Activated T-helper 17 cell treated with anti-CD3 and anti-CD28 coated beads, Interleukin-2, amount 50 U/mL, for 72 hours (primary cell): ENCODE measurements around the gene KMT2C. TPM values are rescaled to one million over a fixed set of nuclear protein-coding genes. Genes with fewer than 3 reads are reported as not detected.
"Not testable (repeated sequence)": the region's sequence is repeated elsewhere in the genome, so short reads cannot be mapped to it uniquely, and the experiment has no call there.

Experiments
- ATAC-seq: fragments of 150-1000 bp; cut with Tn5 transposase; replicated peaks from 2 replicates; pipeline ENCODE4 v1.10.0; 2021; ENCODE audit warnings: mild to moderate bottlenecking, moderate library complexity
- H3K27ac Mint-ChIP-seq: one replicate; pipeline ENCODE4 v1.8.0; 2022; ENCODE audit warnings: mixed read lengths
- H3K27me3 Mint-ChIP-seq: one replicate; pipeline ENCODE4 v1.8.0; 2022; ENCODE audit warnings: mixed read lengths
- H3K36me3 Mint-ChIP-seq: one replicate; pipeline ENCODE4 v1.8.0; 2022; ENCODE audit warnings: low read depth, mild to moderate bottlenecking, mixed read lengths
- H3K4me1 Mint-ChIP-seq: one replicate; pipeline ENCODE4 v1.8.0; 2022; ENCODE audit warnings: mixed read lengths
- H3K4me3 Mint-ChIP-seq: one replicate; pipeline ENCODE4 v1.8.0; 2022; ENCODE audit warnings: mild to moderate bottlenecking, mixed read lengths
- H3K9me3 Mint-ChIP-seq: one replicate; pipeline ENCODE4 v1.8.0; 2022; ENCODE audit warnings: mixed read lengths
- total RNA-seq, 2 donors: library from RNA; stranded (reverse); gene quantifications; one replicate each; pipeline ENCODE4 v1.2.3, GENCODE V29; 2022

KMT2C gene
- total RNA-seq, 2 donors from 2014 or later: 52.1 to 106 TPM

DNA sequence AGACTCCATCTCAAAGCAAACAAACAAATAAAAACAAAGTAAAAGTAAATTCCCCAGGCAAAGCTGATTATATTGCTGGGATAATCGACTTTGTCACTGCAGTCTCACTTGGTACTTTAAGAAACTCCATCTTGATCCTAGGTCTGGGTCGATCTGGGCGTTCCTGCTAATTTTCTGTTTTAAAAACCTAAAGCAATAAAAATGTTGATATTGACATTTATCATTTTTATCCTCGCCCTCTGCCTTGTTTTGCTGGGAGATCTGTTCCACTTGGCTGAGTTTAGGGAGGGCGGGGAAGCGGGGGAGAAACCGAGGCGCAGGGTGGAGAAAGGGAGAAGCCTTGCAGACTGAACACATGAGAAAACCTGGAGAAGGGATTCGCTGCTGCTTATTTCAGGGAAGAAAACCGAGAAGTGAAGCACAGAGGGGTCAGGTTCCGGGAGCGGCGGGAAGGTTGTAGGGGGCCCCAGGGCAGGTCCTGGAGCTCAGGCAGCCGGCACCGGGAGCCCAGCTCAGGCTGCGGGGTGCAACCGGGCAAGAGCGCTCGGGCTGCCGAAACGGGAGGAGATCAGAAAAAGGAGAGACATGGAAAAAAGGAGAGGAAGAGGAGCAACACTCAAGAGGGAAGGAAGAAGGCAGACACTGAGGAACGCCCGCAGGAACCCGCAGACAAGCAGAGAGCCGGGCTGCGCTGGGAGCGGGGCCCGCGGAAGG lies 27.3 kb upstream of the KMT2C start:
- ATAC-seq: peak; percentile 3
- peak overlapping the region; percentile 59 for H3K27ac Mint-ChIP-seq
- no peaks in the 10 kb centered on the region for H3K27me3 Mint-ChIP-seq
- peaks cover 3% of the 10 kb centered on the region for H3K4me1 Mint-ChIP-seq
- peak overlapping the region; percentile 86 for H3K4me3 Mint-ChIP-seq
- no peaks in the 10 kb centered on the region for H3K9me3 Mint-ChIP-seq
- H3K36me3 Mint-ChIP-seq: no peaks in the 10 kb centered on the region

GRCh38 chr7:152459724-152460251 lies 24.0 kb upstream of the KMT2C start:
- no peaks in the 10 kb centered on the region for H3K9me3 Mint-ChIP-seq
- H3K27ac Mint-ChIP-seq: no peak overlapping the region
- H3K36me3 Mint-ChIP-seq: no peaks in the 10 kb centered on the region
- no peak for ATAC-seq
- H3K4me3 Mint-ChIP-seq: no peak overlapping the region
- no peaks in the 10 kb centered on the region for H3K27me3 Mint-ChIP-seq
- H3K4me1 Mint-ChIP-seq: no peaks in the 10 kb centered on the region

DNA sequence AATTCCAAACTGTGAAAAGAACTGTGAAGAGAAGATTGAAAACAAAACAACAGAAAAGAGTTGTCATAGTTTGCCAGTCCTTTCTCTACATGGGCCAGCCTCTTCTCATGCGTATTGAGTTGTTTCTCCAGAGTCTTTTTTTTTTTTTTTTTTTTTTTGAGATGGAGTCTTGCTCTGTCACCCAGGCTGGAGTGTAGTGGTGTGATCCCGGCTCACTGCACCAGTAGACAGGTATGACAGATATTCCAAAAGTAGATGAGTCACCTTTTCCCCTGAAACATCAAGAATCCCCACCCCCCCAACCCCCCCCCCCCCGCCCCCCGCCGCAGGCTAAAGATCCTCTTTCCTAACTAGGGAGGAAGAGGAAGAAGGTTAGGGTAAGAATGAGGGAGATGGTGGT lies 15.6 kb upstream of the KMT2C start:
- Mint-ChIP-seq H3K27ac (no peak overlapping the region), H3K36me3 (no peaks in the 10 kb centered on the region), H3K27me3 (no peaks in the 10 kb centered on the region), H3K4me1 (no peaks in the 10 kb centered on the region), H3K9me3 (no peaks in the 10 kb centered on the region), H3K4me3 (no peak overlapping the region)
- ATAC-seq: no peak

DNA sequence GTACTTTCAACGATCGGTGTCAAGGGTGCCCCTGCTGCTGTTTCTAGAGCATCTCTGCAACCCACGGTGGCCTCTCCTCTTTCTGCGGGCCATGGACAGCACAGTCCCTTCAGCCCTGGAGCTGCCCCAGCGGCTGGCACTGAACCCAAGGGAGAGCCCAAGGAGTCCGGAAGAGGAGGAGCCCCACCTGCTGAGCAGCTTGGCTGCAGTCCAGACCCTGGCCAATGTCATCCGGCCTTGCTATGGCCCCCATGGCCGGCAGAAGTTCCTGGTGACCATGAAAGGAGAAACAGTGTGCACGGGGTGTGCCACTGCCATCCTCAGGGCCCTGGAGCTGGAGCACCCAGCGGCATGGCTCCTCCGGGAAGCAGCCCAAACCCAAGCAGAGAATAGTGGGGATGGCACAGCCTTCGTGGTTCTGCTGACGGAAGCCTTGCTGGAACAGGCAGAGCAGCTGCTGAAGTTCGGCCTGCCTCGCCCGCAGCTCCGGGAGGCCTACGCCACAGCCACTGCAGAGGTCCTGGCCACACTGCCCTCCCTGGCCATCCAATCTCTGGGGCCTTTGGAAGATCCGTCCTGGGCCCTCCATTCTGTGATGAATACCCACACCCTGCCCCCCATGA lies 9.7 kb upstream of the KMT2C start:
- ATAC-seq, H3K27me3 Mint-ChIP-seq, H3K9me3 Mint-ChIP-seq: not testable (repeated sequence)

DNA sequence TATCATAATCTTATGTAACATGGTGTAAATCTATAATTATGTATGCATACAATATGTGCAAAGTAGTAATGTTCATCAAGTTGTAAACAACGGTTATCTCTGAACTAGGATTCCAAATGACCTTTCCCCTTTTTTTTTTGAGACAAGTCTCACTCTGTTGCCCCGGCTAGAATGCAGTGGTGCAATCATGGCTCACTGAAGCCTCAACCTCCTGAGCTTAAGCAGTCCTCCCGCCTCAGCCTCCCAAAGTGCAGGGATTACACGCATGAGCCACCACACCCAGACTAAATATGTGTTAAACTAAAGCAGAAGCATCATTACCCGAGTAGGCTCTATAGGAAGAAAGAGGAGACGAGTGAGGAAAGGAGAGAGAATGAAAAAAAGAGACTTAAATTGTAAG lies 7.8 kb upstream of the KMT2C start:
- Mint-ChIP-seq H3K27me3 (no peaks in the 10 kb centered on the region), H3K9me3 (no peaks in the 10 kb centered on the region), H3K36me3 (no peaks in the 10 kb centered on the region), H3K4me1 (no peaks in the 10 kb centered on the region), H3K27ac (no peak overlapping the region), H3K4me3 (no peak overlapping the region)
- no peak for ATAC-seq

More for the DNA sequence above, 9.7 kb upstream of the KMT2C start:
- H3K36me3 Mint-ChIP-seq, H3K4me3 Mint-ChIP-seq, H3K27ac Mint-ChIP-seq, H3K4me1 Mint-ChIP-seq: not testable (repeated sequence)

GRCh38 chr7:152442330-152442835 lies 6.6 kb upstream of the KMT2C start:
- Mint-ChIP-seq H3K36me3 (no peaks in the 10 kb centered on the region), H3K4me3 (no peak overlapping the region), H3K4me1 (no peaks in the 10 kb centered on the region), H3K27ac (no peak overlapping the region), H3K27me3 (no peaks in the 10 kb centered on the region), H3K9me3 (no peaks in the 10 kb centered on the region)
- no peak for ATAC-seq

DNA sequence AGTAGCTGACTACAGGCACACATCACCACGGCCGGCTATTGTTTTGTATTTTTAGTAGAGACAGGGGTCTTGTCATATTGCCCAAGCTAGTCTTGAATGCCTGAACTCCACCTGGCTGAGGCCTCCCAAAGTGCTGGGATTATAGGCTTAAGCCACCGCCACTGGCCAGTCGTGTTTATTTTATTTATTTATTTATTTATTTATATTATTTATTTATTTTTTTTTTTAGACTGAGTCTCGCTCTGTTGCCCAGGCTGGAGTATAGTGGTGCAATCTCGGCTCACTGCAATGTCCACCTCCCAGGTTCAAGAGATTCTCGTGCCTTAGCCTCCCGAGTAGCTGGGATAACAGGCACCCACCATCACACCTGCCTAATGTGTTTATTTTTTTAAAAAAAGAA lies 6.0 kb upstream of the KMT2C start:
- not testable (repeated sequence) for H3K27me3 Mint-ChIP-seq, H3K36me3 Mint-ChIP-seq, H3K4me1 Mint-ChIP-seq, H3K4me3 Mint-ChIP-seq, H3K9me3 Mint-ChIP-seq, ATAC-seq, H3K27ac Mint-ChIP-seq

DNA sequence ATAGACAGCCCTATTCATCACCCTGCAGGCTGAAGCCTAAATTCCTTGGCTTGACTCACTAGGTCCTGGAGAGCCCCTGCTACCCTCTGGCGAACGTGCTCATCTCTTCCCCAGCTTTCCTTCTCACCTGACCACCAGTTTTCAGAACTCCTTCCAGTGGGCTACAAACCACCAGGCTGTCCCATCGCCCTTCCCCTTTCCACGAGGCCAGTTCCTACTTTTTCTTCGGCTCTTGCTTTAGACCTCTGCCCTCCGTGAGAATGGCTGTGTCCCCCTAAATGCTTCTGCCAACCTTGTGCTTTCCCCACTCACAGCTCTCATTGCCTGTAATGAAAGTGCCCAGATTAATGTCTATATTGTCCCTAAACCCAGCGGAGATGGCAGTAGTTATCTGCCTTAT lies 5.4 kb upstream of the KMT2C start:
- not testable (repeated sequence) for H3K9me3 Mint-ChIP-seq, H3K27ac Mint-ChIP-seq, H3K27me3 Mint-ChIP-seq, H3K4me3 Mint-ChIP-seq, H3K36me3 Mint-ChIP-seq, H3K4me1 Mint-ChIP-seq, ATAC-seq

DNA sequence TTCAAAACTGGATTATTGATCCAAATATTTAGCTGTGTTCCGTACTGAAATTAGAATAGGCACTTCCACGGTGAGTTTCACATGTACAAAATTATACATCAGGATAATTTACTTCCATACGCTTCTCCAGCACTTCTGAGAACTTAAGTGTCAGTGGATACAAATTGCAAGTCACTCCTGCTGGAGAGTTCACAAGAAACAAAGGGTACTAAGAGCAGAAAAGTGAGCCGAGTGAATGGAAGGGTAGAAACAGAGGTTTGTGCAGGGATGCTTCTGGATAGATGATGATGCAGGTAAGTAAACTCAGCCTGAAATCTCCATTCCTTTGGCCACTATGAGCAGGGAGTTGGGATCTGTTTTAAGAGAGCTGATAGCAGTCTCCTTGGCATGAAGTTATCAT lies 2.2 kb upstream of the KMT2C start:
- H3K27me3 Mint-ChIP-seq, H3K27ac Mint-ChIP-seq, ATAC-seq, H3K9me3 Mint-ChIP-seq, H3K4me1 Mint-ChIP-seq: not testable (repeated sequence)
- Mint-ChIP-seq H3K36me3 (peaks cover 18% of the 10 kb centered on the region), H3K4me3 (peak overlapping the region; percentile 79)

GRCh38 chr7:152436931-152437575 lies 1.2 kb upstream of the KMT2C start:
- not testable (repeated sequence) for ATAC-seq
- H3K27ac Mint-ChIP-seq: peak overlapping the region; percentile 78

GRCh38 chr7:152436111-152436930 lies 518 bp upstream of the KMT2C start:
- ATAC-seq: peak; percentile 62
- no peaks in the 10 kb centered on the region for H3K9me3 Mint-ChIP-seq
- H3K27ac Mint-ChIP-seq: peak overlapping the region; percentile 78
- H3K27me3 Mint-ChIP-seq: no peaks in the 10 kb centered on the region
- H3K4me1 Mint-ChIP-seq: no peaks in the 10 kb centered on the region
- H3K36me3 Mint-ChIP-seq: peaks cover 18% of the 10 kb centered on the region
- H3K4me3 Mint-ChIP-seq: peak overlapping the region; percentile 79

More at GRCh38 chr7:152436931-152437575, 1.2 kb upstream of the KMT2C start:
- peaks cover 18% of the 10 kb centered on the region for H3K36me3 Mint-ChIP-seq
- not testable (repeated sequence) for H3K4me1 Mint-ChIP-seq, H3K27me3 Mint-ChIP-seq, H3K9me3 Mint-ChIP-seq
- peak overlapping the region; percentile 79 for H3K4me3 Mint-ChIP-seq

- H3K27ac Mint-ChIP-seq: peak overlapping the region; percentile 94
These were observed 1.1 kb downstream of the KMT2C start for GRCh38 chr7:152434511-152435383.

GRCh38 chr7:152433721-152434490 lies 1.9 kb downstream of the KMT2C start:
- Mint-ChIP-seq H3K4me3 (peak overlapping the region; percentile 79), H3K36me3 (peaks cover 18% of the 10 kb centered on the region), H3K27ac (peak overlapping the region; percentile 94)
- ATAC-seq: peak; percentile 51
- not testable (repeated sequence) for H3K27me3 Mint-ChIP-seq, H3K4me1 Mint-ChIP-seq, H3K9me3 Mint-ChIP-seq

More at GRCh38 chr7:152434511-152435383, 1.1 kb downstream of the KMT2C start:
- Mint-ChIP-seq H3K4me3 (peak overlapping the region; percentile 79), H3K36me3 (peaks cover 18% of the 10 kb centered on the region)
- H3K9me3 Mint-ChIP-seq, H3K4me1 Mint-ChIP-seq, H3K27me3 Mint-ChIP-seq: not testable (repeated sequence)
- ATAC-seq: peak; percentile 60
